CD8-positive, alpha-beta memory T cell (primary cell): Measurements from ENCODE around the gene NUBP2. TPM values are rescaled to one million over a fixed set of nuclear protein-coding genes. Genes with fewer than 3 reads are reported as not detected.
A peak's percentile ranks its signal among the peaks of the same experiment; 100 is the strongest.

Source experiments
- CTCF ChIA-PET: fragments of 350-600 bp; sonication (Branson Sonifier 250); formaldehyde crosslinking; loops from one replicate; lab custom pipeline; 2021; ENCODE audit warnings: antibody characterized with exemption; lab: Charles Lee
- POLR2A ChIA-PET: fragments of 350-600 bp; sonication (Branson Sonifier 250); formaldehyde crosslinking; loops from one replicate; lab custom pipeline; 2021; ENCODE audit warnings: antibody characterized with exemption; lab: Charles Lee
- DNase-seq, 5 donors: peaks; one replicate each; pipeline versions ENCODE4 v3.0.0 to v3.0.0-alpha.2; 2020 to 2022; ENCODE audit warnings: mixed read lengths in 1 of 5
- H3K27ac ChIP-seq: one replicate; pipeline ENCODE4 v1.7.0; 2013; ENCODE audit warnings: low read depth, mild to moderate bottlenecking, low read length, moderate library complexity
- H3K27me3 ChIP-seq: 2 replicates; pipeline ENCODE4 v1.7.0; 2013; ENCODE audit warnings: low read length, mild to moderate bottlenecking; ENCODE audit not compliant: insufficient read depth, poor library complexity, severe bottlenecking
- H3K36me3 ChIP-seq: 2 replicates; pipeline ENCODE4 v1.7.0; 2013; ENCODE audit warnings: mild to moderate bottlenecking, low read length, moderate library complexity; ENCODE audit not compliant: insufficient read depth
- H3K4me1 ChIP-seq: 2 replicates; pipeline ENCODE4 v1.7.0; 2013; ENCODE audit warnings: mild to moderate bottlenecking, low read length, moderate library complexity; ENCODE audit not compliant: insufficient read depth
- H3K4me3 ChIP-seq: 2 replicates; pipeline ENCODE4 v1.7.0; 2013; ENCODE audit warnings: mild to moderate bottlenecking, low read length
- H3K9me3 ChIP-seq: 2 replicates; pipeline ENCODE4 v1.7.0; 2013; ENCODE audit warnings: mild to moderate bottlenecking, low read length
- H3K27ac Mint-ChIP-seq, 8 donors: one replicate each; pipeline ENCODE4 v1.8.0; 2020 to 2021; ENCODE audit warnings: mixed read lengths in 8 of 8, mild to moderate bottlenecking in 6 of 8, inconsistent platforms in 3 of 8, moderate library complexity in 3 of 8
- H3K27me3 Mint-ChIP-seq, 2 donors: one replicate each; pipeline ENCODE4 v1.8.0; 2020 to 2021; ENCODE audit warnings: mixed read lengths in 2 of 2, mild to moderate bottlenecking in 1 of 2, moderate library complexity in 1 of 2
- H3K36me3 Mint-ChIP-seq, 3 donors: one replicate each; pipeline ENCODE4 v1.8.0; 2020 to 2021; ENCODE audit warnings: mixed read lengths in 3 of 3, inconsistent platforms in 1 of 3, mild to moderate bottlenecking in 1 of 3
- H3K4me1 Mint-ChIP-seq, 3 donors: one replicate each; pipeline ENCODE4 v1.8.0; 2020 to 2021; ENCODE audit warnings: mixed read lengths in 3 of 3, inconsistent platforms in 1 of 3, mild to moderate bottlenecking in 1 of 3
- H3K4me3 Mint-ChIP-seq, 7 donors: one replicate each; pipeline ENCODE4 v1.8.0; 2020 to 2021; ENCODE audit warnings: mixed read lengths in 7 of 7, mild to moderate bottlenecking in 6 of 7, moderate library complexity in 4 of 7, inconsistent platforms in 2 of 7
- H3K9me3 Mint-ChIP-seq, 5 donors: one replicate each; pipeline ENCODE4 v1.8.0; 2020 to 2022; ENCODE audit warnings: mixed read lengths in 5 of 5, mild to moderate bottlenecking in 3 of 5, moderate library complexity in 2 of 5, inconsistent platforms in 1 of 5
- polyA plus RNA-seq: library from polyadenylated mRNA; unstranded; fragments of 300-500 nt; fragmentation: Illumina TruSeq; gene quantifications from one replicate; pipeline ENCODE4 v1.2.3, GENCODE V29; 2021
- total RNA-seq, 2 experiments: library from RNA; stranded (reverse); gene quantifications; one replicate each; pipeline ENCODE4 v1.2.3, GENCODE V29; 2021

Gene NUBP2
- total and polyA plus RNA-seq, 3 experiments from 2014 or later, result 73.9 to 96.6 (median 82.8) TPM

DNA sequence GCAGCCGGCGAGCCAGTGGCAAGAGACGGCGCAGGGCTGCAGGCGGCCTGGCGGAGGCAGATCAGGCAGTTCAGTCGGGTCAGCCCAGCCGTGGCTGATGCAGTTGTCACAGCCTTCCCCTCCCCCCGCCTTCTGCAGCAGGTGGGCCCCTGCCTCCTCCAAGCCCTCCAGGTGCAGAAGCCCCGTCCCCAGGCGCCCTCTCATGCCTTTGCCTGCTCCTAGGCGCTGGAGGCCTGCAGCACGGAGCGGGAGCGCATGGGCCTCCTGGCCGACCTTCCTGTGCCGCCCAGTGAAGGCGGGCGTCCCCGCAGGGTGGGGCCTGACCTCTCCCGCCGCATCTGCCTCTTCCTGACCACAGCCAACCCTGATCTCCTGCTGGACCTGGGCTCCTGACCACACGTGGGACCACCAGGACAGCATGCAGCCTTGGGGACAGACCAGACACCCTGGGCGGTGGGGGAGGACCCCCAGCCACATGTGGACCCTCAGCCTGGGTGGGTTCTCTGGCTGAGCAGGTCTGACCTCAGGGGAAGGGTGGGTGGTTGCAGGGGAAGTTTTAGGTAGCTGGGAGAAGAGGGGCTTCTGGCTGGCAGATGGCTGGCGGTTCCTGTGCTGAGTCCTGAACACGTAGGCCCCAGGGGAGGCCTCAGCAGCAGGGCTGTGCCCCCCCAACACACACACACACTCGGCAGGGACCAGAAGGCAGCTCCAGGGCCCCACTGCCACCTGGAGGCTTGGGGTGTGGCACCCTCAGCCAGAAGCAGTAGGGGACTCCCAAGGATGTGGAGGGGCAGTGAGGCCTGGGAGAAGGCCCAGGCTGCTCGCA is 6.7 kb upstream of the NUBP2 start:
- POLR2A ChIA-PET, result no interaction called here
- no peaks in the 10 kb centered on the region for H3K27me3 Mint-ChIP-seq
- peak overlapping the region in 1 of 7 donors; percentile 45 for H3K4me3 Mint-ChIP-seq
- peaks cover 29% of the 10 kb centered on the region for H3K4me1 ChIP-seq
- no peaks in the 10 kb centered on the region for H3K36me3 ChIP-seq
- H3K9me3 ChIP-seq, result no peaks in the 10 kb centered on the region
- H3K27ac ChIP-seq, result no peak overlapping the region
- no peaks in the 10 kb centered on the region for H3K27me3 ChIP-seq
- peak overlapping the region in 2 of 8 donors; percentile 50 to 54 for H3K27ac Mint-ChIP-seq
- DNase-seq, result no peak
- H3K4me3 ChIP-seq, result no peak overlapping the region
- no peaks in the 10 kb centered on the region for H3K9me3 Mint-ChIP-seq
- peaks cover 9 to 31% (median 15%) of the 10 kb centered on the region in 3 donors for H3K4me1 Mint-ChIP-seq
- CTCF ChIA-PET, result interaction anchor here (0.8 kb wide), 1 partner anchor 52 kb away, joined by 3 read pairs; no protein-coding TSS in a partner anchor
- peaks cover 0 to 41% (median 0%) of the 10 kb centered on the region in 3 donors for H3K36me3 Mint-ChIP-seq

DNA sequence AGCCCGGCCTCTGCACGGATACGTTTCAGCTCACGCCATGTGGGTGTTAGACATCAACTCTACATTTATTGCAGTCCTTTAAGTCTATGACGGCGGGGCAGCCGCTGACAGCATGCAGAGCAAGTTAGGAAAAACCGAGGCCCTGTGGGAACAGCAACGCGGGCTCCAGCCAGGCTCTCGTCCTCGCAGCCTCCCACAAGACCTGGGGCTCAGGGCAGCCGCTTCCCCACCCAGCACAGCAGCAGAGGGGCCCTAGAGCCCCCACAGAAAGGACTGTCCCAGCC is 6.1 kb upstream of the NUBP2 start:
- Mint-ChIP-seq H3K4me3 (peak overlapping the region in 1 of 7 donors; percentile 45), H3K9me3 (no peaks in the 10 kb centered on the region), H3K36me3 (peaks cover 0 to 42% (median 0%) of the 10 kb centered on the region in 3 donors), H3K27me3 (no peaks in the 10 kb centered on the region), H3K4me1 (peaks cover 14 to 37% (median 17%) of the 10 kb centered on the region in 3 donors), H3K27ac (peak overlapping the region in 1 of 8 donors; percentile 54)
- Histone ChIP-seq H3K9me3 (no peaks in the 10 kb centered on the region), H3K36me3 (no peaks in the 10 kb centered on the region), H3K4me3 (no peak overlapping the region), H3K4me1 (peaks cover 35% of the 10 kb centered on the region), H3K27me3 (no peaks in the 10 kb centered on the region), H3K27ac (no peak overlapping the region)
- CTCF ChIA-PET, result no interaction called here
- POLR2A ChIA-PET, result no interaction called here
- no peak for DNase-seq

DNA sequence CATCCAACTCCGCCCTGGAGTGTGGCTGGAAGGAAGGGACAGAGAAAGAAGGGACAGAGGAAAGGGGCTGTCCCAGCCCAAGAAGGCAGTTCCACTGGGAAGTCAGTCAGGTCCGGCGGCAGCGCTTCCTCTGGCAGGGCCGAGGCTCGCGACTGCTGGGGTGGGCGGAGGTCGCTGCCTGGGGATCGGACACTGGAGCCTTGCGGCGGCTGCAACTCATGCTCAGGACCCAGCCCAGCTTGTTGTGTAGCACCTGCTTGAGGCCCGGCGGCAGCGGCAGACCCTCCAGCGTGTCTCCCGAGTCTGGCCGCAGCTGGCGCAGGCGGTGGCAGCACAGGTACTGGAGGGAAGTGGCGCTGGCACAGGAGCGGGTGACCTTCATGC is 5.8 kb upstream of the NUBP2 start:
- no peak overlapping the region for H3K4me3 ChIP-seq
- ChIA-PET CTCF (no interaction called here), POLR2A (no interaction called here)
- Mint-ChIP-seq H3K36me3 (peaks cover 0 to 42% (median 0%) of the 10 kb centered on the region in 3 donors), H3K27me3 (no peaks in the 10 kb centered on the region), H3K27ac (peak overlapping the region in 1 of 8 donors; percentile 54), H3K9me3 (no peaks in the 10 kb centered on the region), H3K4me1 (peaks cover 15 to 37% (median 16%) of the 10 kb centered on the region in 3 donors), H3K4me3 (peak overlapping the region in 1 of 7 donors; percentile 45)
- no peak for DNase-seq
- no peaks in the 10 kb centered on the region for H3K36me3 ChIP-seq
- peaks cover 34% of the 10 kb centered on the region for H3K4me1 ChIP-seq
- H3K9me3 ChIP-seq, result no peaks in the 10 kb centered on the region
- H3K27me3 ChIP-seq, result no peaks in the 10 kb centered on the region
- H3K27ac ChIP-seq, result no peak overlapping the region

DNA sequence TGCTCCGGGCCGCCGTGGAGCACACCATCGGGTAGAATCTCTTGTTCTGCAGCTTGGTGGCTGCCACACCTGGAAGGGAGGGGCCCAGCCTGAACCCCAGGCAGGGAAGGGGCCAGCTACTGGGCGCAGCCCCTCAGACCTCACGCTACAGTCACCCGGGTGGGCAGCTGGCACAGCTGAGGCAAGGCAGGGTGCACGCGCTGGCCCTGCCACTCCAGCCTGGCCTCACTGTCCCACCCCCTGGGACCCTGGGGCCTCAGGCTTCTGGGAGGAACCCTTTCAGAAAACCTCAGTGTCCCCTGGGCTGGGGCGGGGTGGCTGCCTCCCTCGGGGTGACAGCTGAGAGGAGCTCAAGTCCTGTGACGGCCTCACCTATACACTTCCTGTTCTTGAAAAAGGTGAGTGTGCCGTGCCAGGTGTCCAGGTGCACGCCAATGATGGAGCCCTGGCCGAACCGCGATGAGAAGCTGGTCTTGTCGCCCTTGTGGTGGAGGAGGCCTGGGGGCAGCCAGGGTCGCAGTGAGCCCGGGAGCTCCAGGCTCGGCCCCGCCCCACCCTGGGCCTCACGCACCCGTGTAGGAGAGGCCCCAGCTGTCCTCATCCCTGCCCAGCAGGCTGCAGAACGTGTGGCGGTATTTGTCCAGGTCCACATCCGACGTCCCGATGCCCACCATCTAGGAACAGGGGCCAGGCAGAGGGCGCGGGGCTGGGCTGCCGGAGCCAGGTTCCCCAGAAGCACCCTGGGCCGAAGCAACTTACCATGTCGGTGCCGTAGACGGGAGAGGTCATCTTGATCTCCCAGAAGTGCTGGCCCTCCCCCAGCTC is 5.2 kb upstream of the NUBP2 start:
- H3K9me3 Mint-ChIP-seq, result no peaks in the 10 kb centered on the region
- Histone ChIP-seq H3K27ac (no peak overlapping the region), H3K9me3 (no peaks in the 10 kb centered on the region), H3K4me1 (peaks cover 32% of the 10 kb centered on the region), H3K27me3 (no peaks in the 10 kb centered on the region), H3K4me3 (no peak overlapping the region), H3K36me3 (no peaks in the 10 kb centered on the region)
- no peak for DNase-seq
- H3K4me1 Mint-ChIP-seq, result peaks cover 10 to 34% (median 11%) of the 10 kb centered on the region in 3 donors
- peaks cover 0 to 1% of the 10 kb centered on the region in 2 donors for H3K27me3 Mint-ChIP-seq
- H3K36me3 Mint-ChIP-seq, result peaks cover 0 to 38% (median 0%) of the 10 kb centered on the region in 3 donors
- H3K4me3 Mint-ChIP-seq, result peak overlapping the region in 1 of 7 donors; percentile 42
- CTCF ChIA-PET, result no interaction called here
- no peak overlapping the region for H3K27ac Mint-ChIP-seq
- POLR2A ChIA-PET, result no interaction called here

DNA sequence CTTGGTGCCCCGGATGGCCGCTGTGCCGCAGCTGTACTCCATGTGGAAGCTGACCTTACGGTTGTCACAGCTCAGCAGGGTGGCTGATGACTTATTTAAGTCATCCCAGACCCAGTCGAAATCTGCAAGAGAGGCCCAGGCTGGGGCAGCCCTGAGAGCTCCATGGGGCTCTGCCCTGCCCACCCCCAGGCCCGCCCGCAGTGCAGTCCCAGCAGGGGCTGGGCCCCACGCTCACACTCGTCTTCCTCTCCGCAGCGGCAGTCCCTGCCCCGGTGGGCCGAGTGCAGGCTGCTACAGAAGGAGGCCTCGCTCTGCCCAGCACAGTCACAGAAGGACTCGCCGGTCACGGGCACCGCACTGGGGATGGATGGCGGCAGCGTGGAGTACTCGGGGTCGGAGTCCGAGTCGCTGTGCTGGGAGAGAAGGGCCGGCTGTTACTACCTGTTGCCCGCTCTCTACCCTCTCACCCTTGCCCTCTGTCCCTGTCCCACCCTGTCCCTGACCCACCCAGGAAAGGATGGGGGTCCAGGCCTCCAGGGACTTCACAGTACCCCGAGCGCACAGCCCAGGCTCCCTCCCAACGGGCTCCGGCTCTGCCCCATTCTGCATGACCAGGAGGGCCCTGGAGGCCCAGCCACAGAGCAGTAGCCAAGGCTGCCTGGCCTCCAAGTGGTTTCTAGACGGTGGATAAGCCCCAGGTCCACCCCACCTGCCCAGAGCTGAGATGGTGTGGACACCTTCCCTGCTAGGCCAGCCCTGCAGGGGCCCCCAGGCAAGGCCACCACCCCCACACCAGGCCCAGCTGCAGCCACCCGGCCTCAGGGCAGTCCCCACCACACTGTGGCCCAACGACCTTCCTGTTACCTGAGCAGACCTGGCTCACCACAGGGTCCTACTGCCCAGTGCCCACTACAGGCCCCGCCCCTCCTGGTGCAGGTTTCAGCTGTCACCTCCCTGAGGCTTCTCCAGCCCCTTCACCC is 4.3 kb upstream of the NUBP2 start:
- Histone ChIP-seq H3K36me3 (no peaks in the 10 kb centered on the region), H3K9me3 (no peaks in the 10 kb centered on the region), H3K4me1 (peaks cover 32% of the 10 kb centered on the region), H3K27me3 (no peaks in the 10 kb centered on the region), H3K27ac (no peak overlapping the region), H3K4me3 (no peak overlapping the region)
- Mint-ChIP-seq H3K27me3 (peaks cover 0 to 2% of the 10 kb centered on the region in 2 donors), H3K4me1 (peaks cover 15 to 40% (median 17%) of the 10 kb centered on the region in 3 donors), H3K4me3 (peak overlapping the region in 1 of 7 donors; percentile 62), H3K27ac (peak overlapping the region in 2 of 8 donors; percentile 12 to 54), H3K9me3 (no peaks in the 10 kb centered on the region), H3K36me3 (peaks cover 0 to 42% (median 0%) of the 10 kb centered on the region in 3 donors)
- ChIA-PET CTCF (no interaction called here), POLR2A (no interaction called here)
- DNase-seq, result no peak

DNA sequence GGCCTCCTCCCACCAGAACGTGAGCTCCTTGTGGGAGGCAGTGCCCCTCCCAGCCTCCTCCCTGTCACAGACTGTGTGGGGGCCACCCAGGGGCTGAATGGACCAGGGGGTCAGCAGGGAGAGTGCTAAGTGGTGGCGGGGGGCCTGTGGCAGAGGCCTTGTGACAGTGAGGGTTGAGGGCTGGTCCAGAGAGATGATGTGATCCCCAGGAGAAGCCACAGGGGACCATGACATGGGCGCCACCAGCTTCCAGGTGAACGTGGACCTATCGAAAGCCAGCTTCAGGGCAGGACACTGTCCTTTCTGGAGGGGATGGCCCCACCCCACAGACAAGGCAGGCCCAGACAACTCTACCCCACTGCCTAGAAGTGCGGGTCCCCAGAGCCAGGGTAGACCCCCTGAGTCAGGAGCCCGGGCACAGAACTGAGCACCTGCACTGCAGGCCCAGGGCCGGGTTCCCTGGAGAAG is 3.5 kb upstream of the NUBP2 start:
- CTCF ChIA-PET, result no interaction called here

More for the DNA sequence above, 3.5 kb upstream of the NUBP2 start:
- peaks cover 30% of the 10 kb centered on the region for H3K4me1 ChIP-seq
- peaks cover 13 to 43% (median 21%) of the 10 kb centered on the region in 3 donors for H3K4me1 Mint-ChIP-seq
- H3K27me3 ChIP-seq, result no peaks in the 10 kb centered on the region
- POLR2A ChIA-PET, result no interaction called here
- no peaks in the 10 kb centered on the region for H3K9me3 Mint-ChIP-seq
- H3K4me3 Mint-ChIP-seq, result peak overlapping the region in 1 of 7 donors; percentile 62
- no peak overlapping the region for H3K4me3 ChIP-seq
- no peaks in the 10 kb centered on the region for H3K9me3 ChIP-seq
- DNase-seq, result no peak
- no peak overlapping the region for H3K27ac ChIP-seq
- H3K36me3 Mint-ChIP-seq, result peaks cover 0 to 42% (median 0%) of the 10 kb centered on the region in 3 donors
- H3K27ac Mint-ChIP-seq, result peak overlapping the region in 2 of 8 donors; percentile 12 to 50
- H3K36me3 ChIP-seq, result no peaks in the 10 kb centered on the region
- peaks cover 0 to 2% of the 10 kb centered on the region in 2 donors for H3K27me3 Mint-ChIP-seq
